ENCODE data around the gene STC2.

- no peak for TF ChIP-seq POLR2A (IDR thresholded peaks at IDR 0.05)
- no peak for TF ChIP-seq CTCF (IDR thresholded peaks at IDR 0.05)
These were observed 62.8 kb downstream of the STC2 start for GRCh38 chr5:173265433-173265832.
